ENCODE measurements around the gene OBP2A. TPM values are rescaled to one million over a fixed set of nuclear protein-coding genes. Genes with fewer than 3 reads are reported as not detected.

Gene OBP2A
- total and polyA plus RNA-seq, 2 of the 8 experiments (the other 6 are each of a cell fraction or from before 2014, with no cell fraction given), result not detected

- no peak for TF ChIP-seq GABPA (IDR thresholded peaks at IDR 0.05; ENCODE audit: borderline replicate concordance, insufficient read depth, low read length)
- TF ChIP-seq EGR1 (IDR thresholded peaks at IDR 0.05; ENCODE audit: borderline replicate concordance, low read depth, low read length), result no peak
- TF ChIP-seq POLR2AphosphoS5 (IDR thresholded peaks at IDR 0.05; ENCODE audit: low read depth, low read length), result no peak
Observed at GRCh38 chr9:135555910-135556309, 10.0 kb downstream of the OBP2A start (continued).

Measured in H1 (cell line).